HG03565 (cell line): Measurements from ENCODE around the gene IRS1.

Experiments used
- ATAC-seq: cut with Tn5 transposase; IDR thresholded peaks from one replicate; pipeline ENCODE4 v1.9.1; 2021; ENCODE audit warnings: mild to moderate bottlenecking, moderate library complexity; ENCODE audit not compliant: unreplicated experiment

The IRS1 gene

DNA sequence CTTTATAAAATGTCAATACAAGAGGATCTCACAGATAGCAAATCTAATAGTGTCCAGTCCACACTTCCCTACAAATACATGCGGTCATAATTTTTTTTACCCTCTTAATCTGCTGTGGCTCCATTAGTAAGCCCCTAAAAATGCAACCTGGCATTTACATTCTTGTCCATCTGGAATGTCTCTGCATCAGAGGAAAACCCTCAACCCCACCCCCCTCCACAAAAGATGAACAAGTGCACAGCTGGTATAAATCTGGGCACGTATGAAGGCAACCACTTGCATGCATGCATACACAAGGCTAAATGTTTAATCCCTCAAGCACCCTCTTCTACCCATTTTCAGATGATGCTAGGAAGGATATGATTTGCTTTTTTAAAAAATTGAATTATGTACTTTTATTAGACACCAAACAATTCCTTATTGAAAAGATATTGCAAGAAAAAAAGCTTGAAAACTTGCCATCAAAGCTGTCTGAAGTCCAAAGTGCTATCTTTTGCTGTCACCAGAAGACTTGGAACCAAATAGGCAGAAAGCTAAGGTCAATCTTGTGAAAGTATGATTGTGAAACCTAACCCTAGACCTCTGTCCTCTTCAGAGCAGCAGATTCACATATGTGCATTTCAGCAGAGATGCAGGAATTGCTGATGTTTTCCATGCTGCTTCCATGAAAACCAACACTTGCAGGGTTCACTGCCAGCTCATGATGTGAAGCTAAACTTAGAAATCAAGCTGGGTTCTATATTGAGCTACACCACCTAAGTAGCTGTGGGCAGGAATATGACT lies 39.0 kb downstream of the IRS1 start:
- no peak for ATAC-seq

DNA sequence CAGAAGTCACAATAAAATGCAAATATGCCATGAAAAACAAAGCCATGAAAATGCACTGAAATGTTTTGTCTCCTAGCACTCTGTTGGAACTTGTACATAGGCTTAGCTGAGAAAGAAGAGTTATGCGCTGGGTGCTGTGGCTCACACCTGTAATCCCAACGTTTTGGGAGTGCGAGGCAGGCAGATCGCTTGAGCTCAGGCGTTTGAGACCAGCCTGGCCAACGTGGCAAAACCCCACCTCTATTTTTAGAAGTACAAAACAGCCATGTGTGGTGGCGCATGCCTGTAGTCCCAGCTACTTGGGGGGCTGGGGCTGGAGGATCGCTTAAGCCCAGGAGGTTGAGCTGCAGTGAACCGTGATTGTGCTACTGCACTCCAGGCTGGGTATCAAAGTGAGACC lies 39.9 kb downstream of the IRS1 start:
- no peak for ATAC-seq

DNA sequence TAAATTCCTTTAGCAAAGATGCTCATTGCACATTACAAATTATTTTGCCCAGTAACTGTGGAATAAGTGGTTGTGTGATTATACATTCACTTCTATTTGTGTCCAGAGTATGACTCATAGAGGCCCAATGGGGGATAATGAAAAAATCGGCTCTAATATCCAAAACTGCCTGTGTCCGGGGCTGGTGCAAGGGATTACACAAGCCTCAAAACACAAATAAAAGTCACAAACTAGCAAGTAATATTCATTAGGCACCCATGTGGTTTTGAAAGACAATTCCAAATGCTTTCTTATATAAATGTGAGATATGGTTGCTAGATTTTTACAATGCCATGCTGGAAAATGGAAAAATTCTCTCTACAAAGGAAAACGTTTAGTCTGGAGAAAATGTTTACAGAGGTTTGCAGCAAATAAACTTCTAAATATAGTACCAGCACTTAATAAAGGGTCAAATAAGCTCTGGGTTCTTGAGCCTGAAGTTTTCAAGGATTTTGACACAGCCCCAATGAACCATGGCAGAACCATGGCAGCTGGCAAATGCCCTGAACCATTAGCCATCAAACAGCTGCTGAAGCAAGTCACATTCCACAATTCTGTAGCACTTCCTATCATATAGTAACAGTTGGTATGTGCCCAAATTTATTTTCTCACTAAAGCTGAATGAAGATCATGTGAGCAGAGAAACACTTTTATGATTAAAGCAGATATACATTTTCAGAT lies 40.5 kb downstream of the IRS1 start:
- ATAC-seq: no peak

DNA sequence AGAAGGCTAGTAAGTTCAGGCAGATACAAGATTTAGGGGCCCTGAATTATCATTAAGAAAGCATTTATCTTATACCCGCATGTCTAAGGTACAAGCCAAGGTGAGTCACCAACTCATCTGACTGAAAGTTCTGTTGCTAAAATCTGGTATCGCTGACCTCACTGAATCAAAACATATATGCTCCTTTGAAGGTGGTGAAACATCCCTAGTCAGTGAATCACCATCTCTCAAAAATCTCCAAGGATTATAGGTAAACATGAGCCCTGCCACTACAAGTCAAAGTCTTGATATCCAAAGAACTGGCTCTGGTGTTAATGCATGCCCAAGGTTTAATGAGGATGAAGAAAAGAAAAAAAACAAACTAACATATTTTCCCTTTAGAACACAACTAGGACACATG lies 43.5 kb downstream of the IRS1 start:
- ATAC-seq: no peak

DNA sequence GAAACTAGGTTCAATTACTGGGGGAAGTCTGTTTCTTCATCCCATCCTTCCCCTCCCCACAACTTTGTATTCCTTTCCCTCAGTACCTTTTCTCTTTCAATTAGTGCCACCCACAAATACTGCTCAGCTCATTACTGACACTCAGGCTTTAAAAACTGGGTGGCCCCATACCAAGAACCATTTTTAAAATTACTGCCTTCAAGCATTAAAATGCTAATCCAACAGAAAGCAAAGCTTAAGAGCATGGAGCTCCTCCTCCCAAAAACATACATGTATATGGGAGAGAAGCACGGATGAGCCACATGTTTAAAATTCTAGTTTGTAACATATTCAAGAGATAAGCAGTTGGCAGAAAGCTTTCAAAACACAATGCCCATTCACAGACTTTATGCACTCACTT lies 44.0 kb downstream of the IRS1 start:
- no peak for ATAC-seq

DNA sequence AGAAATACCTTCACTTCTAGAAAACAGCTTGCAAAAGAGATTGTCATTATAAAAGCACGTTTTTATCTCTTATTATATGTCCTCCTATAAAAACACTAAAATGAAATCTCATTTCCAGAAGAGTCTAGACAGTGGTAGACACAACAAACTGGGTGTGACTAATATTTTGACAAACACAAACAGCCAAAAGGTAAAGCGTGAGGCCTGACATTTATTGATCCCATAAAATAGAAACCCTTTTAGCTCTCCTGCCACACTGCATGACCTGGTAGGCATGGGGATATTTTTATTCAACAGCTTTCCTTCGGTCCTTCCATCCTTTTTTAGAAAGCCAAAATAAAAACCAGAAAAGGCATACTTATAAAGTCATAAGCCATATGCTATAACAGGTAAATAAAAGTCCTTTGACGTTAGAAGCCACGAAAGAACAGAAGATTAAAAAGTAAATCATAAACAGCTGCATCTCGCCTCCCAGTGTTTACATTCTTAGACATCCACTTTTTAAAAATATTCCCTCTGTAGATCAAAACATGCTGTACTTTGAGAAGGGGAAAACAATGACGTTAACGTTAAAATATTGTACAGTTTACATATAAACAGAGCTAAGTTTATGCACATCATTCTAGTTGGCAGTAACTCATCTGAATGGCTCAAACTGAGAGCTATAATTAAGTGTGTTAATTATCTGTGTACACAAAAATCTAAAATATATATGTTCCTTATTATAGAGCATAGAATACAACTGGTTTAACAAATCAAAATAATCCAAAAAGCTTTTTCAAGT lies 44.6 kb downstream of the IRS1 start:
- no peak for ATAC-seq

DNA sequence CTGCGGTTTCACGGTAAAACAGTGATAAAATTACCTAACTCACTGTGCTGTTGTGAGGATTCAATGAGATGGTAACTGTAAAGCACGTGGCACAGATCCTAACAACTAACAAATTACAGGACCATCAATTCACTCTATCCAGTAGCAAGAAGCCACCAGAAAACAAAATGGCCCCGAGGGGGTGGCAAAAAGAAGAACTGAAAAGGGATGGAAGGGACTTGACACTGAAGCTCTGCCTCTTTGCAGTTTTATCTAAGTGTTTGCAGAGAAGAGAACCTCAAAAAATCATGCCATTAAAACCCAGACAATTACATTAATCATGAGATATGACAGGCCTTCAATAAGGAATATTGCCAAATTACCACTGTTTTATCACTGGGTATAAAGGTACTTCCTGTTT lies 46.7 kb downstream of the IRS1 start:
- ATAC-seq: no peak

DNA sequence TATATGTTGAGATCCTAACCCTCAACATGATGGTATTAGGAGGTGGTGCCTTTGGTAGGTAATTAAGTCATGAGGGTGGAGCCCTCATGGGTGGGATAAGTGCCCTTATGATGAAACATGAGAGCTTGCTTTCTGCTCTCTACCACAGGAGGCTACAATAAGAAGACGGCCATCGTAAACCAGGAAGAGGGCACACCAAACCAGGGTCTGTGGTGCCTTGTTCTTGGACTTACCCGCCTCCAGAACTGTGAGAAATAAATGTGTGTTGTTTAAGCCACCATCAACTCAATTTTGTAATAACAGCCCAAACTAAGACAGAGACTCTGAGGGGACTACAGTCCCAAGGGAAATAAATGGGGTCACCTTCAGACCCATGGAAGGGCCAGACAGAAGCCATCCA lies 52.3 kb downstream of the IRS1 start:
- no peak for ATAC-seq

DNA sequence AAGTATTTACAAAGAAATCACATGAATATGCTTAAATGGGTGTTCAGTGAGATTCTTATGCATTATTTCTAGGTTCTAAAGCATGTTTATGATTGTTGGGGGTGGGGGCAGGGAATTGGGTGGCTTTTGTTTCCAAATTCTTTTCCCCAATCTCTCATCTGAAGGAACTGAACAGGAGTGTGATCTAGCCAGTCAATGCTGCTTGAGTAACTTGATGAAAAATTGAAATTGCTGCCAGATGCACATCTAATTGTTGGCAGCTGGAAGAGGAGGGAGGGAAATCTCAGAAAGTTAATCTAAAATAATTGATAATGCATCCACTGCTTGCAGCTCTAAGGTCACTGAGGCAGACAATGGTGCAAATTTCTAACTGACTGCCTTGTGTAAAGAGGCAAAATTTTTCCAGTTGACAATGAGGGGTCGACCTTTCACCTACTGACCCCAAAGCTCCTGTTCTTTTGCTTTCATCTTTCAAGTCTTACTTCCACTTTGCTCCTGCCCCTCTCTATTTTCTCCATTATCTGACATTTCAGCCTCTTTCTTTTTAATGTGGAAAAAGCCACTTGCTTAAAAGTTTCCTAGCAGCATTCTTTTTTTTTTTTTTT lies 53.3 kb downstream of the IRS1 start:
- no peak for ATAC-seq

DNA sequence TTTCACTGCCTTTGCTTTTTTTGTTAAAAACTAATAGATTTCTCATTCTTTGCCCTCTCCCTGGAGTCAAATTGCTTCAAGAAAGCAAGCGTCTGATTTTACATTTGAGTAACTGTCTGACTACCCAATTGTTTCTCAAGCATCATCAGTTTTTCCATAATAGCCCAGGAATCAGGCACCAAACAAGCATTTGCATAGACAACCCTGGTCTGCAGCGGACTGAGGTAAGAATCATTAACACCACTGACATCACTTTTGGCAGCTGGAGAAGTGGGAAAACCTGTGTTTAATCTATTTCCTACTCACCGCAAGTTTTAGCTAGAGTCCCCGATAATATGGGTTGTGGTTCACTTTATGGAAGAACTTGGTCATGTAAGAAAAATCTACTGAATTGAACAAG lies 55.7 kb downstream of the IRS1 start:
- ATAC-seq: no peak

DNA sequence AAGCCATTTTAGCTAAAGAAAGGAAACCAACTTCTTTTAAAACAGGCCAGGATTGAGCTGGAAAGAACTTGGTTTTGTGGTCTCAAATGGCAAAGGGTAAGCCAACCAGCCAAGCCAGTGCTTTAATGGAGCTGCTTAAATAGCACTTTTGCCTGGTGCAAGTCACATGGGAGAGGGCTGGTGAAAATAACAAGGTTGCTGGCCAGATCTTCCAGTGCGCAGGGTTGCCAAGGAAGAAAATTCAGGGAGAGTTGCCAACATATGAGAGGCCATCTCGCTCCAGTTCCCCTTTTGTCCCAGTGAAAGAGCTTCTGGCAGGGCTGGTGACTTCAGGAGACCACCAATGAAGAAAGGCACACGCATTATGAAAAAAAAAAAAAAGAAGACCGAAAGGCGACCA lies 57.3 kb downstream of the IRS1 start:
- ATAC-seq: no peak

DNA sequence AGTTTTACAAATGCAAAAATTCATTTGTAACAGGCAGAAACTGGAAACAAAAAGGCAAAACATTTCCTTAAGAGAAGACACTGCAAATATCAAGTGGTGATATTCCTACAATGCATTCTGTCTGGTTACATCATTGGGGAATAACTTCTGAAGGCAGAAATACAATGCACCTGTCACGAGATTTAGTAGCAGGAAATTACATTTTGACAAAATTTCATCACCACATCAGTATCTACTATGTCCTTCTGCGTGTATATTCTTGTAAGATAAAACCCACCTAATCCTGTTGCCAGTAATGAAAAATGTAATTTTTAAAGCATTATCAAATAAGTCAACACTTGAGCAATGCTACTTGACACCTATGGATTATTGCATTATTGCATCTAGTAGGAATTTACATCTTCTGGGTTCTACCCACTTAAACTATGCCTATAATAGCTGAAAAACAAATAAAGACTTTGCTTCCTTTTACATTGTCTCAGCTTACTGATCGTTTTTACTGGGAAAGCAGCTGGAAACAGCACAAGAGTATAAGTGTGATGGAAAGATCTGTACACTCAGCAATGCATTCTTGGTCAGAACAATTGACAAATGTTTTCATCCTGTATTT lies 59.5 kb downstream of the IRS1 start:
- no peak for ATAC-seq

DNA sequence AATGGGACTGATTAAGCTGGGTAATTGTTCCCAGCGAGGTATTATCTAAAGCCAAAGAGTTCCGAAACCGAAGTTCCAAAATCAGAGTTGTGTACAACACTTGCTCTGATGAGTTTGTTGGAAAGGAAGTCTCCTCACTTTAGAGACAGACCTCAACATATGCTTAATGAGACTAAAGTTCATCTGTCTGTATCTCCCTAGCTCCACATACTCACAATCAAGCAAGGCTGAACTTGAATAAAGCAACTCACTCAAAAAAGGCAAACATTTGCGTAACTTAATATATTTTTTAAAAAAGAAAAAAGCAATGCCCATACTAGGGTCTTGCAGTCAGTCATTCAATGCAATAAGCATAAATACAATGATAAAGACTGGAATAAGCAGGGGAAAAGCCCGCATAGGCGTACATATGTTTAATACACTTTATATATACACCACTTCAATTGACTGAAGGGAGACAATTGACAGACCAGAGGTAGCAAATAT lies 60.0 kb downstream of the IRS1 start:
- no peak for ATAC-seq

DNA sequence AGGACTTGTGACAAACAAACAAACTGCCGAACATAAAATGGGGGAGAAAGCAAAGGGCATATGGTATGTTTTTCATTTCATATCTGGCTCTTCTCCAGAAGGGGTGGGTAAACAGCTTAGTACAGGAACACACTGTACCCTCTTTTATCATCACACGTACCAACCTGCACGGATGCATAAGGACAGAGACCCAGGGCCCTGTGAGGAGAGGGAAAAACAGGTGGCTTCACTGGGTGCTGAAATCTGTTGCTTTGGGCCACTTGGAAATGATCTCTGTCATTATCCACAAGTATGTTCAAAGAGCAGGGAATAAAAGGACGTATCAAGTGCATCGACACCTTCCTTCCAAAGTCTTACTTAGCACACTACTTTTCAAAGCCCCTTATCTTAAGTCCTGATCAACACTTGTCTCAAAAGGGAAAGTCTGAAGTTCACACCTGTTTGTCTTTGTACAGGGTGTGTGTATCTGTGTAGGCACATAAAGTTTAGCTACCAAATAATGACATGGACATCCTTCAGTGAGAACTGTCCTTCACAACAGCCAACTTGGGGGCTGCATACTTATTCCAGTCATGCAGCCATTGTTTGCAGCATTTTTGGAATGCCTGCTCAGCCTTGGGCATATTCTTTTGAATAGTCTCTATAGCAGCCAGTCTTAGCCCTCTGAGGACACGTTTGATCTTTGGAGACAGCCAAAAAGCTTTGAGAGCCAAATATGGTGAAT lies 60.6 kb downstream of the IRS1 start:
- no peak for ATAC-seq

DNA sequence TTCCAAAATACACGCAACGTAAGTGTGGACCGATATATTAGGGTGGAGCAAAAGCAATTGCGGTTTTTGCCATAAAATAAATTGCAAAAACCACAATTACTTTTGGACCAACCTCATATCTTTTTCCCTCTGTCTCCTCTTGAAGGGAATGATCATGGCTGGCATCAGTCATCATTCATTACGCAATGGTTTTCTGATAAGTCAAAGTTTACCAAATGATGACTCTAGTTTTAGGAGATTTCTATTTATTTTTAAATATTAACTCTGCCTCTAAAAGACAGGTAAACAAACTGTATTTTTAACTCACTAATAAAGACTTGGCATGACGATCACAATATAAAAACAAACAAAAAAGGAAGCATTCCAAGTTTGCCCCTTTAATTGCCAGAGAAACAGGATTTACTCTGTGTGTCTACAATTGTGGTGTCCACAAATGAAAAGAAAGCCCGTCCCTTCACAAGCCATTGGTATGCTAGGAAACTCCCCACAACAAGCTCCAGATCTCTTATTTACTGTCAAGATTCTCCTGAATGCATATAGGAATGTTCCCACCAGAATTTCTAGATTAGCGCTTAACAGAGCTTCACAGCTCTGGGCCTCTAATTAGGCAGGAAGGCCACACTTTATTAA lies 61.3 kb downstream of the IRS1 start:
- ATAC-seq: no peak

DNA sequence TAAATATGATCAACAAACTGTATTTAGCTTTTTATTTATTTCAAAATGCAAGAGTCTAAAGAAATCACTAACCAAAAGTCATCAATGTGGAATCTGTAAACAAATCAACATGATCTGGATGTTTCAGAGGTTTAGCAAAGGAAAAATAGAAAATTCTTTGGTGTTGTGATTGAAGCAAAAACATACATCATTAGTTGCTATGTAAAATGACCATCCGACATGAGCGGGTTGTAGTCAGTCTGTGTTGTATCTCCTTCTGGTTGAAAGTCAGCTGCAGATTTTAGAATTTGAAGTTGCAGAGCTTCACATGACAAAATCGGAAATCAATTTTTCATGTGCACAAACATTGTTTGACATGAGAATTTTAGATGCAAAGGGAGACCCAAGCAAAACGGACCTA lies 63.2 kb downstream of the IRS1 start:
- ATAC-seq: no peak

DNA sequence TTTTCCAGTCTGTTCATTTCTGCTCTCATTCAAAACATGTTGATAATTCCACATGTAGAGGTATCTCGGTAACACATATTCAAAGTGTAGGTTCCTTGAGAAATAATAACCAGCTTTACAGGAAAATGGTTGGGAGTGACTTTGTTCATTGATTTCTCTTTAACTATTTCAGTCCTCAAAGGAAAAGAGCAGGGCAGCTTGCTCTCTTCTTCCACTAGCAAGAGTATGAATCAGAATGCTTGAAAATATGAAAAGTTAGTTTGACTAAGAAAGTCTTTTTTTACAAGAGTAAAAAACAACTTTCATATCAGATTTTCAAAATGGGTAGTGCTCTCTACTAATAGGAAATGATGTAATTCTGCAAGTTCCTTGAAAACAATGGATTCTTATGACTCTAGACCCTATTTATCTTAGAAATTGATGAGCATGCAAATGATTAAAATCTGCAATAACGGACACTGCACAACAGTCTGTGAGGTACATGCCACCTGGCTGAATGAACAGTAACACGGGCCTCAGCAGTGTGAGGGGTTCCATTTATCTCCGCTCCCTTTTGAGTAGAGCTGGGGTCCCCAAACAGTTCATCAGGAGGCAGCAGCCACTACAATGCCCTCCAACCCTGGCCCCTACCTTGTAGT lies 65.6 kb downstream of the IRS1 start:
- ATAC-seq: no peak

DNA sequence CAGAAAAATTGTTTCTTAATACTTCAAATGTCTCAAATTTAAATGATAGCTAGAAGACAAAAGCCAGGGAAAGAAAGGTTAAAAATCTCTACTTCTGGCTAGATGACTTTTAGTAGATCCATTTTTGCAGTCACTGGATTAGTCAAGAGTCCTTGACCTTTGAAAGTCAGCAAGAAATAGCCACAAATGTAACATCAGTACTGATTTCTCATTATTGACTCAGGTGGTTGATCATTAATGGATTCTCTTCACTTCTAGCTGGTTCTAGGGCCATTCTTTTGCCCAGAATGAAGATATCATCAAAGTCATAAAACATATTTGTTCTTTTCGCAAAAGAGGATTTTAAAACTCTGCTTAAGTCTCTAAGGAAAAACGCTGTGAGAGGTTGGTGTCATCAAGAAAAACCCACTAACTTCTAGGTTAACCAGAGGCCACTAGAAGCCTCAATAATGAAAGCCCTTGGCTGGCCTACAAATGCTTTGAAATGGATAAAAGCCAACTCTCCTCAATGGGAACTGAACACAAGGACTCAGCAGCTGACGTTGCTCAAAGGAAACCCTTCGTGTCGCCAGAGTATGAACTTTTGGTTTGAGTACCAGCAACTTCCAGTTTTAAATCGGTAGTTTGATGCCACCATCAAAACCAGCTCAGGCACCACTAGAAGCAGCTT lies 66.3 kb downstream of the IRS1 start:
- no peak for ATAC-seq
